Activated effector memory CD4-positive, alpha-beta T cell treated with Interleukin-2 at 50 U/mL for 16 hours (primary cell): ENCODE measurements around the gene WFDC8.

Source experiments
- DNase-seq: peaks from one replicate; pipeline ENCODE4 v3.0.0-alpha.2; 2020

Gene WFDC8

DNA sequence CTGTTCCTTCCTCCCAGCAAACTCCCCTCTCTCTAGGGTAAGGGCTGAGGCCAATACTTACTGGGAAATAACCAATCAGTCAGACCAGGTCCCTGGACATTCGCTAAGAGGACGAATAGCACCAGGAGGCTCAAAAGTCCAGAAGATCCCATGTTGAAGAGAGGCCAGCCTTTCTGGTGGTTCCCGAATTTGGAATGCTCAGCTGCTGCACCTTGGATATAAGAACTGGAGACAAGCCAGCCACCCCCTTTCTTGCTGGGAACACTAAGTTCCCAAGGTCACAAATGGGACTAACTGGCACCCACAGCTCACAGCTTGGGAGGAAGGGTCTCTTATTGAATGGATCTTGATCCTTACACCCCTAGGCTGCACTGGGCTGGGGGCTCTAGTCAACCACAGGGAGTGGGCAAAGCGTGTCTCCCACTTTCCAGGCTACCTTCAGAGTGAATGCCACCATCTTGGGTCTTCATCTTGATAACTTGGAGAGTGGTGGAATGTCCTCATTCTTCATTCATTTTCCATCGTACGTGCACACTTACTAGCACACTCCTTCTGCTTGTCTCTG lies 31.8 kb downstream of the WFDC8 start, which contains the start of gene EPPIN:
Gene EPPIN (minus strand): TSS at position 196 of the 565 bp plus-strand sequence. CDS start 44 bp downstream, at position 152.
- no peak for DNase-seq

DNA sequence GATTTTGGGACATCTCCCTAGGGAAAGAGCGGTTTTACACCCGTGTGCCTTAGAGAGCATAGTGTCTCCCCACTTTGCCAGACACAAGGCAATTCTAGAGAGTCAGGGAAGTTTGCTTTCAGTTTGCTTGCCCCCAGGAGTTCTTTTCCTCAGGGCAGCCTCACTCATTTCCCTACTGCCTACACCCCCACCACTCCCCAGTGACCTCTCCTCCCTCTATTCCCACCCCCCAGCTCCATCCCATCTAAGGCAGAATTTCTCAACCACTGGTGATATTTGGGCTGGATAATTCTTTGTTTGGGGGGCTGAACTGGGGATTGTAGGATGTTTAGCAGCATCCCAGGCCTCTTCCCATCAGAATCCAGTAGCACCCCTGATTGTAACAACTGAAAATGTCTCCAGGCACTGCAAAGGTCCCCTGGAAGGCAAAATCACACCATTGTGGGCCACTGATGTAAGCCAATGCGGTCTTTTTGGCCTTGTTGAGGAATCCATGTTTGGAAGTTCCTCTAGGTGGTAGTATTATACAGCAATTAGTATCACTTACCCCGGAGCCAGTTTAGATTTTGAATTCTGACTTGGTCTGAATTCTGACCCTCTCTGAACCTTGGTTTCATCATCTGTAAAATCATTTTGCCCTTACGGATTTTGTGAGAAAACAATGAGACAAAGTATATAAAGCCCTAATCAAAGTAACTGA lies 33.2 kb downstream of the WFDC8 start:
- DNase-seq, result no peak

GRCh38 chr20:45545351-45545750 lies 33.7 kb downstream of the WFDC8 start:
- DNase-seq, result no peak

DNA sequence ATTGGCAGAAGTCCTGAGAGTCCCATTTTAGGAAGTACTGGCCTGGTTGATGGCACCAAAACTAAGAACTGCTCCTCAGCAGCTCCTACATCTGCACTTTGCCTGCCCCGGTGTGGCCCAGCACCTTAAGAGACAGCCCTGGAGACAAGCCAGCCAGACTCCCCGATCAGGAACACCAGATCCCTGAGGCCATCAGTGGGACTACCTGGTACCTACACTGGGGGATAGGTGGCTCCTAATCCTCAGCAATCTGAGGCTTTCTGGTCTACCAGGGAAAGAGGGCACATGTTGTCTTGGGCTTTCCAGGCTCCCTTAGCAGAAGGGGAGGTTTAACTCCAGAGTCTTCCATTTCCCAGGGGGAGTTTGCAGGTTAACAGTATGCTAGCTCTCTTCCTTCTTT lies 39.7 kb downstream of the WFDC8 start, which contains the start of gene WFDC6:
Gene WFDC6 (minus strand): TSS at position 101 of the 400 bp plus-strand sequence. CDS start 75 bp downstream, at position 26.
- no peak for DNase-seq

DNA sequence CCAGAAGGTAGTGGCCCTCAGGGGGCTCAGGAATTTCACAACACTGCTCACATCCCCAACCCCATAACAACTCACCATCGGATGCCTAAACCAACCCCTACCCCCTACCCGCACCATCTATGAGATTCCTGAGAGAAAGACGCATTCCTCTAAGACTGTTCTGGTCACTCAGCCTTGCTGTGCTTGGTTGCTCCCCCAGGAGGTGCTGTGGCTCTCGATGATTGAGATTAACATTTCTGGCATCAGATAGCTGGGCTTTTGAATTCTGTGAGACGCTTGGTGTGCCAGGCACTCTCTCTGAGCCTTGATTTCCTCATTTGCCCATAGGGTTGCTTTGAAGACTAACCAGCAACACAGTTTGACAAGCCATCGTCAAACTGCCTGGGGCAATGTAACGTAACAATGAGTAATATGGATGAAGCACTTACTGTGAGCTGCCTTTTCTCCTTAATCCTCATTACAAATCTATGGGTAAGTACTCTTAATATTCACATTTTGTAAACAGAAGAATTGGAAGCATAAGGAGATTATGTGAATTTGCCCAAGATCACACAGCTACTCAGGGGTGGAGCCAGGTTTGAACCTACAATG lies 40.8 kb downstream of the WFDC8 start:
- DNase-seq, result no peak

- DNase-seq, result no peak
Measured at GRCh38 chr20:45527294-45527693, 51.8 kb downstream of the WFDC8 start.

DNA sequence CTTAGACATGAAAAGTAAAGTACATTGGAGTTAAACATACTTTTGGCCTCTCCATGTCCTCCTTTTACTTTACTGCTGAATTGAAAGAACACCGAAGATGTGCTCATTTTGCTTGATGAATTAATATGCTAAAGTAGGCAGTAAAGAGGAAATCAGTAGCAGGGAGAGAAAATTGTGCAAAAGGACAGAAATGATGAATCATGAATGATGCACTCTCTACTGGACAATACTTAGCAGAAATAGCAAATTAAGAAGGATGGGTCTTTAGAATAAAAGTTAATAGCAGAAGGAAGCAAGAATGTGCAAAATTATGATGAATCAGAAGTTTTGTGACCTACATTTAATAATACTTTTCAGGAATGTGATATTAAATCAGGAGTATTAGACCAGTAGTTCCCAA lies 55.3 kb downstream of the WFDC8 start:
- no peak for DNase-seq

DNA sequence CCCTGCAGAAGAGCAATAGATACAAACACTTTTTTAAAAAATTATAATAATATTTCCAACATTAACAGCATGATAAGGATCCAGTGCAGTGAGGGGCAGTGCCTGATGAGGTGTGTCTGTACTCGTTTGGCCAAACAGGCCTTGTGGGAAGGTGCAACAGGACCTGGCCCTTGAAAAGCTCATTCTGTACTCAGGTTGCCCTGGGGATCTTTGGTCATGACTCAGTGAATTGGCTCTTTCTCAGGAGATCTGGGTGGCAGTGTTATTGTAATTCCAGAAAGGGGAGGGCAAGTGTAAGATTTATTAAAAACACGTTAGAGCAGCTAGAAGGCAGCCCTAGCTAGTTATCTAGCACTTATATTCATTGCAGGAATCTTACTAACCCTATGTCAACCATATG lies 60.8 kb downstream of the WFDC8 start:
- no peak for DNase-seq

DNA sequence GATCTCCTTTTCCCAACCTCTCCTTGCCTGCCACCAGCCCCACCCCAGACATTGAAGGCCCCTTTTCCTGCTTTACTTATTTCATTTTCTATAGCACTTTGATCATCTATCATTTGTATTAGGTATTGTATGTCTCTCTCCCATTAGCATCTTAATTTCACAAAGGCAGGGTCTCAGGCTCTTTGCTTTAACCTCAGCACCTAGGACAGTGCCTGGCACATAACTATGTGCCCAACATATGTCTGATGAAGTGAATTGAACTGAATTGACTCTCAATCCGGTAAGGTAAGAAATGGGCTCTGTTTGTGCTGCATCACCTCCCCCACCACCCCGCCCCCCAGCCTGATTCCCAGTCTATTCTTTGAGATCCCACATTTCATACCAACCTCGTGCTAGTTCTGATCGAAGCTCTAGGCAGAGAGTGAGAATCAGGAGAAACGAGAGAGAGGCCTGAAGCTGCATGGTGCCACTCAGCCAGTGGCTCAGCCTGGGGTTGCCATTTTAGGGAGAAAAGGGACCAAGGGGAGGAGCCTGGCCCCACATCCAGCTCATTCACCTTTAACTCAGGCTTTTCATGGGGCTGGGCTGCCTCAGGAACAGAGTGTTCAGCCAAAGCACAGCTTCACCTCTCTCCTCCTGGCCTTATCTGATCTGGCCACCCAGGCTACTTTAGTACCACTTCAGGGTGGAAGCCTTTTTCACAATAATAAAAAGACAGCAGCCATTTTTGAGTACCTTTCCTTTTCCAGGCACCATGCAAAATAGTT lies 63.8 kb downstream of the WFDC8 start, which contains the start of gene SPINT3:
Gene SPINT3 (minus strand): TSS at position 476 of the 767 bp plus-strand sequence. CDS start 14 bp downstream, at position 462.
- no peak for DNase-seq

DNA sequence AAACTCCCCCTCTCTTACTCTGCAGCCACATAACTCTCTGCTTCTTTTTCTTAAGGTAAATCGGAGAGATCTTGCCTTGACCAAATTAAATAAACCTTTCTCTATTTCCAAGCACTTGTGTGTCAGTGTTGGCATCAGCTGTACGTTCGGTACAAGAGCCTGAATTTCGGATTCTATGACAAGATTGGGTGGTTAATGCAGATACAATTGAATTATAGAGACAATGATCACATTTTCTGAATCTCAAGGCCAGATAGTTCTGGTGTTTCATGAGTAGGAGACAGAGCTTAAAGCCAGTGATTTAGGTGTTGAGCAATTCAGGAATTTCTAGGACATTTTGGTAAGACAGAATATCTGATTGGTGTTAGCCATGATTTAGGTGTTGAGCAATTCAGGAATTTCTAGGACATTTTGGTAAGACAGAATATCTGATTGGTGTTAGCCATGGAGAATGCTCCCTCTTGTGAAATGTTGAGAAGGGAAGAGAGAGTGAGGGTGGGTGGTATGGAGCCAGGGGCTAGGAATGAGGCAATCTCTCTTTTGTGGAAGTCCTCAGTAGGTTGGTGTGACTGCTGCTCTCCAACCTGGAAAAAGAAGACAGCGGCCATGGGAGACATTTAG lies 68.7 kb downstream of the WFDC8 start:
- no peak for DNase-seq

DNA sequence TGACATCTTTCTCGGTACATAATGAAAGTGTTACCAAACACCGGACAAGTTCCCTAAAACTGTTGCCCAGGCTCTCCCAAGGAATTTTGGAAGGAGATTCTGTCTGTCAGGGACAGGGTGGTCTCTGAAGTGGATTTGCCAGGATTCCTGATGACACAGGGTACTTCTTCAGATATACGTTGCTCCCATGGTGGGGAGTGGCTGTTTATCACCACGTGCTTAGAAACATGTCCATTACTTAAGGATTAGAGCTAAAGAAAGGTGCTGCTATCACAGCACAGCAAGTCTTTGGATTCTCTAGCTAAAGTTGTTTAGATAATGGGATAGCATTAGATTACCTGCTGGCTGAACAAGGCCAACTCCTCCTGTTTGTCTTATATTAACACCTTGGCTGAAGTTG lies 70.0 kb downstream of the WFDC8 start:
- DNase-seq, result no peak

DNA sequence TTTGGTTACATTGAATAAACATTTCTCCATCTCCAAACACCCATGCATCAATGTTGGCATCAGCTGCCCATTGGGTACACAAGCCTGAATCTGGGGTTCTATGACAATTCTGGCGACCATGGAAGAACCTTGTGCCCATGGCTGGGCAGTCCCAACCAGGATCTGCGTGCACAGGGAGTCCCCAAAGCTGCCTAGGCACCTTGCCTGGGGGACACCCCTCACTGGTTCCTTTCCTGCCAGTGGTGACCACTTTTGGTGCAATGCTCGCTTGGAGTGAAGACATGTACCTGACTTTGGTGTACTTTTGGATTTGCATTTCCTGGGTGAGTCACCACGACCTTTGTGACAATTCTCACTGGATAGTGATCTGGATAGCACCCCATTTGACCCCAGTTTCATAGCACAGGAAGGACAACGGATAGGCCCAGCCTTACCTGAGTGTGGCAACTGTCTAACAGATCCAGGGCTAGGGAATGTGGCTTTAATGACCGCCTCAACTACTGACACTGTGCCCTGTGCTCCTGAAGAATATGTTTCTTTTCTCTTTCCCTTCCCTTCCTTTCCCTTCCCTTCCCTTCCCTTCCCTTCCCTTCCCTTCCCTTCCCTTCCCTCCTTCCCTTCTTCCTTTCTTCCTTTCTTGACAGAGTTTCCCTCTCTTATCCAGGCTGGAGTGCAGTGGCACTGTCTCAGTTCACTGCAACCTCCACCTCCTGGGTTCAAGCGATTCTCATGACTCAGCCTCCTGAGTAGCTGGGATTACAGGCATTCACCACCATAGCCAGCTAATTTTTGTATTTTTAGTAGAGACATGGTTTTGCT lies 70.8 kb downstream of the WFDC8 start:
- no peak for DNase-seq

DNA sequence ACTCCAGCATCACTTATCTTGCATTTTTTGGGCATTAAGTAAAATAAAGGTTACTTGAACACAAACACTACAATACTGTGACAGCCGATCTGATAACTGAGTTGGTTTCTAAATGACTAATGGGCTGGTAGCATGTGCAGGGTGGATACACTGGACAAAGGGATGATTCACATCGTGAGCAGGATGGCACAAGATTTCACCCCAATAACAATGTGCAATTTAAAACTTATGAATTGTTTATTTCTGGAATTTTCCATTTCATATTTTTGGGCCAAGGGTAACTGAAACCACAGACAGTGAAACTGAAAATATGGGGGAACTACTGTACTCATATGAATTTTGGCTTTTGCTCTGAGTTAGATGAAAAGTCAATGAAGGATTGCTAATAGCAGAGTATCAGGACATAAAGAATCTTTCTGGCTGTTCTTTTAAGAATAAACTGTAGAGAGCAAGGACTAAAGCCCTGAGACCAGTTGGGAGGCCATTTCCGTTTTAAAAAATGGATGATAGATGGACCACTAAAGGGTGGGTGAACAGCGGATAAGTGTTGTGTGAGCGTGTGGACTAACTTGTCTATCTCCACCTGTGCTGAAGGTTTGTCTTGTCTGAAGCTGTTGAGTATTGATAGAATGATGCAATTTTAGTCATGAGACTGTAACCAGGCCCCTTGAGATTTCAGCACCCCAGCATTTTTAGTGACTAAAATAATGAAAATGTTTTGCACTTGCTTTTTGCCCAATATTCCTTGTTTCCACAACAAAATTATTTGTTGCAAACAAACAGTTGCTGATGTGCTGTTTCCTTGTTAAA lies 71.9 kb downstream of the WFDC8 start:
- DNase-seq, result no peak

GRCh38 chr20:45506398-45506797 lies 72.7 kb downstream of the WFDC8 start:
- no peak for DNase-seq

GRCh38 chr20:45503403-45503802 lies 75.7 kb downstream of the WFDC8 start:
- no peak for DNase-seq

- DNase-seq, result no peak
Measured at GRCh38 chr20:45502561-45502960, 76.5 kb downstream of the WFDC8 start.
